Stomach smooth muscle (tissue), 2 donors: ENCODE measurements around the gene KATNAL1.

Experiments
- H3K27ac ChIP-seq: one replicate; pipeline ENCODE4 v1.7.0; 2013; ENCODE audit warnings: mild to moderate bottlenecking, low read length, inconsistent platforms
- H3K27me3 ChIP-seq, 2 donors: one replicate each; pipeline ENCODE4 v1.7.0; 2013; ENCODE audit warnings: low read length in 2 of 2; ENCODE audit not compliant: insufficient read depth in 2 of 2, control insufficient read depth in 1 of 2
- H3K36me3 ChIP-seq, 2 donors: one replicate each; pipeline ENCODE4 v1.7.0; 2013; ENCODE audit warnings: low read length in 2 of 2; ENCODE audit not compliant: control insufficient read depth in 2 of 2, insufficient read depth in 2 of 2
- H3K4me1 ChIP-seq: one replicate; pipeline ENCODE4 v1.7.0; 2013; ENCODE audit warnings: low read length; ENCODE audit not compliant: control insufficient read depth, insufficient read depth
- H3K4me3 ChIP-seq, 2 donors: one replicate each; pipeline ENCODE4 v1.7.0; 2013; ENCODE audit warnings: low read length in 2 of 2
- H3K9ac ChIP-seq, 2 donors: one replicate each; pipeline ENCODE4 v1.7.0; 2013; ENCODE audit warnings: low read length in 2 of 2, mild to moderate bottlenecking in 1 of 2
- H3K9me3 ChIP-seq, 2 donors: one replicate each; pipeline ENCODE4 v1.7.0; 2013; ENCODE audit warnings: low read length in 2 of 2; ENCODE audit not compliant: control insufficient read depth in 2 of 2
- donor health status: healthy.
- donor health status: Pancreatic carcinoma.

The KATNAL1 gene

DNA sequence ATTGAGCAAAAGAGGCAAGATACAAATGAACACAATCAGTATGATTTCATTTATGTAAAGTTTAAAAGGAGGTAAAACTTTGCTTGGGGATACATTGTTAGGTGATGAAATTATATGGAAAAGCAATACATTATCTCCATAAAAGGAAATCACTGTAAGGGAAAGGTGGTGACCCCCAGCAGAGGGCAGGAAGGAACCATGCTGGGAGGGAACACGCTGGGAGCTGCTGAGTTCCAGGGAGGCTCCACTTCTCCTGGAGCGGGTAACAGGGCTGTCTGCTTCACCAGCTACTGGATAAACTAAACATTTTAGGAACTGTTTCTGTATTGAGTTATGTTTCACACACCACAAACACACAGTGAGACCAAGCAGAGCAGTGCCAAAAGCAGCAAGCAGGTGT lies 91.2 kb downstream of the KATNAL1 start:
- no peaks in the 10 kb centered on the region for H3K36me3 ChIP-seq
- no peaks in the 10 kb centered on the region for H3K27me3 ChIP-seq
- H3K9me3 ChIP-seq: no peaks in the 10 kb centered on the region
- peak overlapping the region in 1 of 2 donors; percentile 15 for H3K4me3 ChIP-seq
- peak overlapping the region; percentile 75 for H3K27ac ChIP-seq
- peak overlapping the region in 1 of 2 donors; percentile 28 for H3K9ac ChIP-seq
- H3K4me1 ChIP-seq: peaks cover 5% of the 10 kb centered on the region

DNA sequence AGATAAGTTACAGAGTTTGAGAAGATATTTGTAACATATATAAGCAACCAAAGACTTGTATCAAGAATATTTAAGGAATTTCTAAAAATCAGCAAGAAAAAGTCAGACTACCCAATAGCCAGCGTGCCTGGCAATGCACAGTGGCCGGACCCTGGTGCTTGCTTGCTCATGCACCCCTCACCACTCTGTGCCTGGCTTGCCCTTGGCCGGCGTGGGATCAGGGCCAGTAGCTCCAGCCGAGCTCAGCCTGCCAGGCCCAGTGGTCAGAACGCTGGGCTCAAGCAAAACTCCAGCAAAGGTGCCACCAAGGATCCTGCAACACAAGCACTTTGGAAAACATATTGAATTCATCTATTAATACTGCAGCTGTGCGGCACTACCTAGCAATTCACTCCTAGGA lies 95.1 kb downstream of the KATNAL1 start:
- Histone ChIP-seq H3K9me3 (no peaks in the 10 kb centered on the region), H3K9ac (no peak overlapping the region), H3K27ac (no peak overlapping the region), H3K36me3 (peaks cover 0 to 5% of the 10 kb centered on the region in 2 donors), H3K27me3 (no peaks in the 10 kb centered on the region), H3K4me3 (no peak overlapping the region), H3K4me1 (peaks cover 5% of the 10 kb centered on the region)

DNA sequence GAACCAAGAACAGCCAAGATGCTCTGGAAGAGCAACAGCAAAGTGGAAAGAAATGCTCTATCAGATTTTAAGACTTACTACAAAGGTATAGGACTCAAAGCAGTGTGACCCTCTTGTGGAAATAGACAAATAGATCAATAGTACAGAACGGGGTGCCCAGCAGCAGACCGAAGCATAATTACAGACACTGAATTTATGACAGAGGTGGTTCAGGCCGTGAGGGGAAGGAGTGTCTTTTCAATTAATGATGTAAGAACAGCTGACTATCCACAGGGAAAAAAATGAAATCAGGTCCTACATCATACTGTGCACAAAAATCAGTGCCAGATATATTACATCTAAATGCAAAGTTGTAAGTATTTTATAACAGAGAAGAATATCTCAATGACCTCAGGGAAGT lies 95.6 kb downstream of the KATNAL1 start:
- no peaks in the 10 kb centered on the region for H3K9me3 ChIP-seq
- no peak overlapping the region for H3K9ac ChIP-seq
- H3K4me1 ChIP-seq: peaks cover 5% of the 10 kb centered on the region
- peaks cover 0 to 5% of the 10 kb centered on the region in 2 donors for H3K36me3 ChIP-seq
- no peaks in the 10 kb centered on the region for H3K27me3 ChIP-seq
- no peak overlapping the region for H3K4me3 ChIP-seq
- H3K27ac ChIP-seq: no peak overlapping the region

DNA sequence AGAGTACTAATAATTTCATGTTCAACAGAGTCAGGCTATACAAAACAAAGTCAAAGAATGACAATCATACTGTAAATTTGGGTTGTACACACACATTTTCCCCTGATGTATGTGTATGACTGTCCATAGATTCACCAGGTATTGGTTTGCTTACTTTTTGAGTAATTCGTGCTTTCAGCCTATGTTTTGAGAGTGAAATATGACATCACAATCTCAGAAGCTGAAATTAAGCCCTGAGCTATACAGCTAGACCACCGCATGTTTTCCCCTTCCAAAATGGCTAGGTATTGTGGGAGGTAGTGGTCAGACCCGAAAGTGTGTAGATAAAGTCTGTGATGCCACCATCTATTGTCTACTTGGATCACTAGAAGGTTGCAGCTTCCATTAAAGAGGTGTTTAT lies 102.8 kb downstream of the KATNAL1 start:
- peaks cover 3 to 12% of the 10 kb centered on the region in 2 donors for H3K36me3 ChIP-seq
- H3K9me3 ChIP-seq: no peaks in the 10 kb centered on the region
- H3K4me3 ChIP-seq: no peak overlapping the region
- no peak overlapping the region for H3K27ac ChIP-seq
- no peak overlapping the region for H3K9ac ChIP-seq
- H3K4me1 ChIP-seq: no peaks in the 10 kb centered on the region
- H3K27me3 ChIP-seq: no peaks in the 10 kb centered on the region

DNA sequence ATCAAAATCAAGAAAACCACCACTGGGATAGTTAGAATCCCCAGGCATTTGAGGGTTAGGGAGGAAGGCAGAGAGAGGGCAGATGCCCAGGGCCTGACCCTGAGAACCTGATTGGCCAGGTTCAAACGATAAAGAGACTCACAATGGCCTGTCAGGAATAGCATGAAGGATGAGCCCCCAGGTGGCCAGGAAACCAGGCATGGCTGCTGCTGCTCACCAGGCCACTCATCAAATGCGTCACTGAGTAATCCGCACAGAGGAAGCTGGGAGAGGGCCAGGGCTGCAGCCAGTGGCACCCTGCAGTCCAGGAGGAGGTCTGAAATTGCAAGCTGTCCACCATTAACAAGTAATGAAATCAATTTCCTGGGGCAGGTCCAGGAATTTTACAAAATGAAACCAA lies 111.3 kb downstream of the KATNAL1 start:
- H3K4me1 ChIP-seq: no peaks in the 10 kb centered on the region

DNA sequence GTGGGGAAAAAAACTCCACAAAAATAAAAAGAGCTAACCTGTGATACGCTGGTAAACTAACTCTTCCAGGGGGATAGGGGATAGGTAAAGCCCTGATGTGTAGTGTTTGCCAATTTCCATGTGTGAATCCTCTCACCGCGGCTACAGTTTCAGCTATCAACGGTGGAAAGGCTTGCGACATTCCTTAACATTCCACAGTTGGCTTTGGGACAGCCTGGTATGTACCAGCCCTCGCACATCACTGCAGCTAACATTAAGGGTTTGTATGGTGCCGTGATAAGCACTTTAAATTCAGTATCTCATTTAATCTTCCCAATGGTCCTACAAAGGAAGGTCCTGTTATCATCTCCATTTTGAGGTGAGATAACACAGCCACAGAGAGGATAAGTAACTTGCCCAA lies 112.4 kb downstream of the KATNAL1 start:
- Histone ChIP-seq H3K27me3 (no peaks in the 10 kb centered on the region), H3K9ac (no peak overlapping the region), H3K4me1 (no peaks in the 10 kb centered on the region), H3K9me3 (no peaks in the 10 kb centered on the region), H3K27ac (no peak overlapping the region), H3K36me3 (no peaks in the 10 kb centered on the region), H3K4me3 (no peak overlapping the region)

More for the DNA sequence above, 111.3 kb downstream of the KATNAL1 start:
- Histone ChIP-seq H3K9ac (no peak overlapping the region), H3K9me3 (no peaks in the 10 kb centered on the region), H3K36me3 (peaks cover 0 to 3% of the 10 kb centered on the region in 2 donors), H3K4me3 (no peak overlapping the region), H3K27me3 (no peaks in the 10 kb centered on the region), H3K27ac (no peak overlapping the region)

DNA sequence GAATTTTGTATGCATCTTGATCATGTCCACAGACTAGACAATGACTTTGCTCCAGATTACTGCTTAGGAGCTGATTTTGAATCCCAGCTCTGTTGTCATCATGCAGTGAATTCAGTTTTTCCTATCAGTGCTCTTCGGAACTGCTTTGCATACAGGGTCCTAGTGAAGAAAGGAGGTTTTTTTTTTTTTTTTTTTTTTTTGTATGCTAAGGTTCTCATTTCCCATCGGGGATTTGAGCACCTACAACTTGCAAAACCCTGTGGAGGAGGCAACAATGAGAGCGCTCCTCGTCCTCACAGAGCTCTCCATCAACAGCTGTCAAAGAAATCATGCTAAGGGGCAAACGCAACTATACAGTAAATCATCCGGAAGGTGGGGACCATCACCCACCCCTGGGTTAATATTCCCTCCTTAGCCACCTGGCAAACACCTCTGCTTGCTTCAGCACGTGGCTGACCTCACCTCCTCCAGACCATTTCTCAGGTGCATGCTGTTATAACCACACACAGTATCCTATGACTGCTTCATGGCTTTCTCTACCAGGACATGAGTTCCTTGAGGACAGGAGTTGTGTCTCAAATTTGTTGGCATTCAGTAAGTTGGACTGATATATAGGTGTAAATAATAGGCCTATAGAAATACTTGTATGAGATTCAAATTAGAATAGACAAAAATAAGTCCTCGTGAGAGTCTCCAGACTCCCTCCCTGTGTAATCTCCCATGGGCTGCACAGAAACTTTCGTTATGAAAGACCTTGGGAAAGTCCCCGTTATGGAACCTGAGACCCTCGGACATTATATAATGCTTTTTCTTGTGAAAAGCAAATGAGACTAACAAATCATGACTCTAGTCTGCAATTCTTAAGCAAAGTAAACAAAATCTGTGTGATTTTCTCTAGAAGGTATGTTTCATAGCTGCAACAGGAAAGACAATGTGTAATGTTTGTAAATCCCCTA lies 113.8 kb downstream of the KATNAL1 start:
- Histone ChIP-seq H3K27me3 (no peaks in the 10 kb centered on the region), H3K4me1 (no peaks in the 10 kb centered on the region), H3K9me3 (no peaks in the 10 kb centered on the region), H3K36me3 (no peaks in the 10 kb centered on the region), H3K27ac (no peak overlapping the region), H3K4me3 (no peak overlapping the region), H3K9ac (no peak overlapping the region)

DNA sequence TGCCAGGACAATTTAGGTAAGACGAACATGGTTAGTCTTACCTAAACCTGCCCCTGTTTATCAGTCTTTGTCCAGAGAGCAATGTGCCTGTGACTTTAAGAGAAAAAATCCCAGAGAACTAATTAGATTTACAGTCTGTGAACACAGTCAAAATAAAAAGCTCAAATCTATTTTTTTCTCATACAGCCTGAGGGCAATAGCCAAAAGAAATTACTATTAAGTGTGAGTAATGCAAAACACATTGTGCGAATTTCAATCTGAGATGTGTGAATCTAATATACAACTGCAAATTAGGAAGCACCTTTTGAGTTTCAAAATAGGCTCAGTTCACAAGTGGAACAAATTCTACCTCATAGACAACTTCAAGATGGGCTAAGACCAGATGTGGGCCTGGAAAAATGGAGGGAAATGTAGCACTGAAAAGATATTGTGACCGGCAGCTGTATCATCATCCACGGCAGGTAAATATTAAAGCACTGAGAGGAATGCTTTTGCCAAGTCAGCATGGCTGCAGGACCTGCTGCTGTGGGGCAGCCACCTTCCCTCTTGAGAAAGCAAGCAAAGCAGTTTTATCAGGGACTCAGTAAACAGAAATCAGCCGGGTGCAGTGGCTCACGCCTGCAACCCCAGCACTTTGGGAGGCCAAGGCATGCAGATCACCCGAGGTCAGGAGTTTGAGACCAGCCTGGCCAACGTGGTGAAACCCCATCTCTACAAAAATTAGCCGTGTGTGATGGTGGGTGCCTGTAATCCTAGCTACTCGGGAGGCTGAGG lies 114.8 kb downstream of the KATNAL1 start:
- H3K4me3 ChIP-seq: no peak overlapping the region
- H3K27me3 ChIP-seq: no peaks in the 10 kb centered on the region
- H3K27ac ChIP-seq: no peak overlapping the region
- H3K9me3 ChIP-seq: no peaks in the 10 kb centered on the region
- H3K9ac ChIP-seq: no peak overlapping the region
- no peaks in the 10 kb centered on the region for H3K36me3 ChIP-seq
- H3K4me1 ChIP-seq: no peaks in the 10 kb centered on the region

DNA sequence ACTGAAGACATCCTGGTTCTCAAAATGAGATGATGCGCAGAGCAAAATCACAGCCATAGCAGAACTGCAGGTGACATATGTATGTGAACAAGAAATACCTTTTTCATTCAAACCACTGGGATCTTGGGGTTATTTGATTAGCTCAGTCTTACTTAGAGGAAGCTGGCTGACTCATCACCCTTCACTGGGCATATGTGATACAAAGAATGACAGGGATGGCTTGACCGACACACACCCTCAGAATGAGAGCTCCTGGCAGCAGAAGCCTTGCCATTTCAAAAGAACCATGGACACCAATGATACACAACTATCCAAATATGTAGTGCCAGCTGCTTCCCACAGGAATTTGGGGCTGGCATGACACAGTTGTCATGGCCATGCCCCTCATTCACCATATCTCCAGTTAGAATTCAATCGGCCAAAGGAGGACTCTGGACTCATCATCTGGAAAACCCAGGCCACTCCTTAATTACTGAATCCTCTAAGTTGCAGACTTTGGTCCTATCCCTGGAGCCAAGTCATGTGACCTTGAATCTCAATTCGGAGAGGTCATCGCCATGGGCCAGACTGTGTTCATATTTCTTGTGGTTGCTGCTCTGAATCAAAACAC lies 115.8 kb downstream of the KATNAL1 start:
- H3K36me3 ChIP-seq: no peaks in the 10 kb centered on the region
- H3K9ac ChIP-seq: no peak overlapping the region
- H3K9me3 ChIP-seq: no peaks in the 10 kb centered on the region
- no peaks in the 10 kb centered on the region for H3K27me3 ChIP-seq
- no peak overlapping the region for H3K4me3 ChIP-seq
- no peak overlapping the region for H3K27ac ChIP-seq
- H3K4me1 ChIP-seq: no peaks in the 10 kb centered on the region

DNA sequence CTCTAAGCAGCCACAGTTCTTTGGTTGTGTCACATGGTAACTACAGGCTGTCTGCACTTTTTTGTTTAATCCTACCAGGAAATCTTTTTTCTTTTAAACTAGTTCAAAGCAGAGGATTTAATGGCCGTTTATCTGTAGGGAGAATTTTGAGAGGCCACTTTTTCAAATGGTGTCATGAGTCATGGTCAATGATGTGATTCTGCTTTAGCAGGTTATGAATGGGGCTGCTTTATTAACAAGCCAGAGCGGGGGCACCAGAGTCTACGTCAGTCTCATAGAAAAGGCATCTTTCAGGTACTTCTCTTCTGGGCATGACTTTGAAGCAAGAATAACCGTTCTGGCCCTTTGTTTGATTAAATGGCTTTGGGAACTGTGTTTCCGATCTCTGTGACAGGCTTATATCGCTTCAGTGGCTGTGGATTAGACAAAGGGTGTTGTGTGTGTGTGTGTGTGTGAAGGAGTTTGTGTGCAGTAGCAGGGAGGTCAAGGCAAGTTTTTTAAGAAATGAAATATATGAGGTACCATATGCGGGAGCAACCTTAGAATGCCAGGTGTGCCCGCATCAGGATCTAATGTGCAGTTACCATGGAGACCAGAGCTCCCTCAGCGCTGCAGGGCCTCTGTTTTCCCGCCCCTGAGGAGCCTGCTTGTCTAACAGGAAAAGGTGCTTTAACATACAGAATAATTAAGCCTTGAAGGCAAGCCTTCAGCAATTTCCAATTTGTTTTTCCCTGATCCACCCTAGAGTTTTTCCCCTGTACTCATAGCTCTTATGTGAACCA lies 120.5 kb downstream of the KATNAL1 start:
- no peaks in the 10 kb centered on the region for H3K9me3 ChIP-seq
- no peak overlapping the region for H3K27ac ChIP-seq
- H3K4me3 ChIP-seq: no peak overlapping the region
- H3K27me3 ChIP-seq: no peaks in the 10 kb centered on the region
- H3K36me3 ChIP-seq: no peaks in the 10 kb centered on the region
- no peak overlapping the region for H3K9ac ChIP-seq
- H3K4me1 ChIP-seq: no peaks in the 10 kb centered on the region
